HG03060 (cell line): ENCODE measurements around the gene CAMK4.
"Not testable (repeated sequence)": the region's sequence is repeated elsewhere in the genome, so short reads cannot be mapped to it uniquely, and the experiment has no call there.

Source experiments
- ATAC-seq: cut with Tn5 transposase; IDR thresholded peaks from one replicate; pipeline ENCODE4 v1.9.1; 2021; ENCODE audit warnings: low read depth, moderate number of reproducible peaks; ENCODE audit not compliant: unreplicated experiment

CAMK4 gene

GRCh38 chr5:111299831-111300432, 75.7 kb downstream of the CAMK4 start:
- no peak for ATAC-seq

- ATAC-seq = no peak
Measured at GRCh38 chr5:111301264-111301663, 77.1 kb downstream of the CAMK4 start.

- not testable (repeated sequence) for ATAC-seq
Measured at GRCh38 chr5:111302043-111302442, 77.9 kb downstream of the CAMK4 start.

- ATAC-seq = no peak
Measured at GRCh38 chr5:111308951-111309350, 84.8 kb downstream of the CAMK4 start.

- no peak for ATAC-seq
Measured at GRCh38 chr5:111309384-111309783, 85.2 kb downstream of the CAMK4 start.

- ATAC-seq = no peak
Measured at GRCh38 chr5:111310711-111311620, 86.8 kb downstream of the CAMK4 start.

- no peak for ATAC-seq
Measured at GRCh38 chr5:111311666-111312065, 87.5 kb downstream of the CAMK4 start.

- ATAC-seq = no peak
Measured at GRCh38 chr5:111313017-111313724, 89.0 kb downstream of the CAMK4 start.

GRCh38 chr5:111320953-111321352, 96.8 kb downstream of the CAMK4 start:
- no peak for ATAC-seq

- ATAC-seq = no peak
Measured at GRCh38 chr5:111321376-111321775, 97.2 kb downstream of the CAMK4 start.

- ATAC-seq = no peak
Measured at GRCh38 chr5:111326551-111326950, 102.4 kb downstream of the CAMK4 start.

- no peak for ATAC-seq
Measured at GRCh38 chr5:111337133-111337532, 112.9 kb downstream of the CAMK4 start.

- ATAC-seq = no peak
Measured at GRCh38 chr5:111337688-111338087, 113.5 kb downstream of the CAMK4 start.

- ATAC-seq = no peak
Measured at GRCh38 chr5:111345731-111346130, 121.5 kb downstream of the CAMK4 start.

GRCh38 chr5:111347021-111347420, 122.8 kb downstream of the CAMK4 start:
- ATAC-seq = no peak

GRCh38 chr5:111348661-111349329, 124.6 kb downstream of the CAMK4 start:
- no peak for ATAC-seq

- no peak for ATAC-seq
Measured at GRCh38 chr5:111349429-111349828, 125.2 kb downstream of the CAMK4 start.

GRCh38 chr5:111353035-111353434, 128.9 kb downstream of the CAMK4 start:
- ATAC-seq = no peak

- ATAC-seq = not testable (repeated sequence)
Measured at GRCh38 chr5:111358726-111359125, 134.5 kb downstream of the CAMK4 start.

- no peak for ATAC-seq
Measured at GRCh38 chr5:111360173-111360572, 136.0 kb downstream of the CAMK4 start.

- ATAC-seq = no peak
Measured at GRCh38 chr5:111364992-111365391, 140.8 kb downstream of the CAMK4 start.
